Neural cell (in vitro differentiated cells): ENCODE measurements around the gene HBQ1. TPM values are rescaled to one million over a fixed set of nuclear protein-coding genes. Genes with fewer than 3 reads are reported as not detected.

Experiments
- H2AFZ ChIP-seq: fragments of 200-600, 300-800 bp; sonication (generic), shearing (Covaris generic); 2 replicates; pipeline ENCODE4 v1.6.0; 2014; ENCODE audit warnings: low read depth, mild to moderate bottlenecking, antibody characterized with exemption, low read length, moderate library complexity
- H3F3A ChIP-seq: fragments of 200-600 bp; shearing (Covaris generic); 2 replicates; pipeline ENCODE4 v1.6.1; 2016; ENCODE audit warnings: mild to moderate bottlenecking, moderate library complexity, mixed read lengths, antibody characterized with exemption, low read length; ENCODE audit not compliant: insufficient read depth, poor library complexity, severe bottlenecking
- H3K27ac ChIP-seq: fragments of 200-600, 300-800 bp; sonication (generic), shearing (Covaris generic); 2 replicates; pipeline ENCODE4 v1.5.1; 2014; ENCODE audit warnings: mild to moderate bottlenecking, low read length, moderate library complexity
- H3K27me3 ChIP-seq: fragments of 300-800, 200-600 bp; sonication (generic), shearing (Covaris generic); 2 replicates; pipeline ENCODE4 v1.6.0; 2014; ENCODE audit warnings: mild to moderate bottlenecking, low read depth, low read length, moderate library complexity; ENCODE audit not compliant: insufficient read depth
- H3K36me3 ChIP-seq: fragments of 300-800, 200-600 bp; sonication (generic), shearing (Covaris generic); 2 replicates; pipeline ENCODE4 v1.5.1; 2014; ENCODE audit warnings: mild to moderate bottlenecking, antibody characterized with exemption, low read length, moderate library complexity; ENCODE audit not compliant: insufficient read depth
- H3K4me2 ChIP-seq: fragments of 300-800, 200-600 bp; sonication (generic), shearing (Covaris generic); 2 replicates; pipeline ENCODE4 v1.6.0; 2014; ENCODE audit warnings: mild to moderate bottlenecking, low read length
- H3K4me3 ChIP-seq: fragments of 300-800, 200-600 bp; sonication (generic), shearing (Covaris generic); 2 replicates; pipeline ENCODE4 v1.5.1; 2014; ENCODE audit warnings: mild to moderate bottlenecking, low read length, moderate library complexity
- H3K79me2 ChIP-seq: fragments of 200-600 bp; shearing (Covaris generic); replicated peaks from 2 replicates; pipeline ENCODE4 v1.6.0; 2014; ENCODE audit warnings: mild to moderate bottlenecking, low read length, moderate library complexity; ENCODE audit not compliant: insufficient read depth
- H3K9ac ChIP-seq: fragments of 300-800, 200-600 bp; sonication (generic), shearing (Covaris generic); 2 replicates; pipeline ENCODE4 v1.6.1; 2016; ENCODE audit warnings: mild to moderate bottlenecking, low read length, mixed read lengths
- H3K9me2 ChIP-seq: fragments of 200-600 bp; shearing (Covaris generic); 2 replicates; pipeline ENCODE4 v1.6.1; 2016; ENCODE audit warnings: mild to moderate bottlenecking, low read length, mixed read lengths; ENCODE audit not compliant: insufficient read depth
- H3K9me3 ChIP-seq: fragments of 200-600, 300-800 bp; sonication (generic), shearing (Covaris generic); 2 replicates; pipeline ENCODE4 v1.6.1; 2016; ENCODE audit warnings: mild to moderate bottlenecking, mixed run types, low read length, moderate library complexity, mixed read lengths
- H4K20me1 ChIP-seq: fragments of 200-600 bp; shearing (Covaris generic); 2 replicates; pipeline ENCODE4 v1.6.1; 2016; ENCODE audit warnings: mild to moderate bottlenecking, mixed run types; ENCODE audit not compliant: insufficient read depth
- EP300 ChIP-seq: fragments of 450-650 bp; conservative IDR thresholded peaks from 2 replicates; pipeline ENCODE4 v1.6.1; 2014; ENCODE audit warnings: antibody characterized with exemption, mild to moderate bottlenecking, moderate library complexity; ENCODE audit not compliant: poor library complexity, severe bottlenecking
- EZH2 ChIP-seq: fragments of 200-600, 300-800 bp; shearing (Covaris generic), sonication (generic); IDR thresholded peaks from 2 replicates; pipeline ENCODE4 v1.6.1; 2014; ENCODE audit warnings: antibody characterized with exemption, low read length, borderline replicate concordance, mild to moderate bottlenecking; ENCODE audit not compliant: insufficient read depth, poor library complexity, severe bottlenecking
- MXI1 ChIP-seq: fragments of 450-650 bp; conservative IDR thresholded peaks from 2 replicates; pipeline ENCODE4 v1.6.1; 2014; ENCODE audit warnings: antibody characterized with exemption, mild to moderate bottlenecking; ENCODE audit not compliant: poor library complexity, severe bottlenecking
- POLR2AphosphoS5 ChIP-seq: IDR thresholded peaks from 2 replicates; pipeline ENCODE4 v1.6.1; 2012
- RAD21 ChIP-seq: fragments of 450-650 bp; conservative IDR thresholded peaks from 2 replicates; pipeline ENCODE4 v1.6.1; 2014; ENCODE audit warnings: antibody characterized with exemption, mild to moderate bottlenecking, moderate library complexity
- SMC3 ChIP-seq: fragments of 450-650 bp; conservative IDR thresholded peaks from 2 replicates; pipeline ENCODE4 v1.6.1; 2014; ENCODE audit warnings: antibody characterized with exemption, mild to moderate bottlenecking, moderate library complexity; ENCODE audit not compliant: poor library complexity
- TAF1 ChIP-seq: IDR thresholded peaks from 2 replicates; pipeline ENCODE4 v1.6.1; 2012; ENCODE audit warnings: low read depth
- polyA plus RNA-seq: library from polyadenylated mRNA; depleted of rRNA; stranded (reverse); fragments of >200 nt; gene quantifications from 2 replicates; pipeline ENCODE4 v1.2.3, GENCODE V29; 2014
- TF ChIP-seq, protein P1 (sequence below): fragments of 450-650 bp; IDR thresholded peaks from 2 replicates; pipeline ENCODE4 v1.5.1; 2014; ENCODE audit warnings: antibody characterized with exemption, mild to moderate bottlenecking, moderate library complexity; ENCODE audit not compliant: poor library complexity, severe bottlenecking
- TF ChIP-seq, protein P2 (sequence below): IDR thresholded peaks from 2 replicates; pipeline ENCODE4 v1.6.1; 2012; ENCODE audit warnings: borderline replicate concordance

HBQ1 gene
- polyA plus RNA-seq, 1 donor from 2014 or later: 4.5 TPM

DNA sequence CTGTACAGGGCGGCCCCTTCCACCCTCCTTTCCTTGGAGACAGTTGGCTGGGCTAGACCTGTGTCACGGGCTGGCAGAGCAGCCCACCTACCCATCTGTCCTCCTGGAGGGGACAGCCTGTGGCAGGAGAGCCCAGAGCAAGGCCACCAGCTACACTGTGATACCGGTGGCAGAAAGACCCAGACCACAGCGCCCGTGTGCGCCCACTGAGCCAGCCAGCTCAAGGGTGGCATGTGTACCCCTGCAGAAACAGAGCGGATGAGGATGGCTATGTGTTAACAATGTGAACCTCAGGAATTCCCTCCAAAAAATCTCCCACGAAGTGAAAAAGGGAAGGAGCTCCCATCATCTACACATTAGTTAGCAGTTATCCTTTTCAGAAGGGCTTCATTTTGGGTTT is 7.1 kb downstream of the HBQ1 start:
- H3K27me3 ChIP-seq: no peaks in the 10 kb centered on the region
- no peaks in the 10 kb centered on the region for H3K9me3 ChIP-seq
- no peak overlapping the region for H3K4me2 ChIP-seq
- no peak overlapping the region for H3K27ac ChIP-seq
- H4K20me1 ChIP-seq: no peaks in the 10 kb centered on the region
- no peaks in the 10 kb centered on the region for H3K9me2 ChIP-seq
- peaks cover 4% of the 10 kb centered on the region for H3K36me3 ChIP-seq
- no peaks in the 10 kb centered on the region for H3F3A ChIP-seq
- H3K79me2 ChIP-seq: no peaks in the 10 kb centered on the region
- H3K9ac ChIP-seq: no peak overlapping the region
- H2AFZ ChIP-seq: no peak overlapping the region
- H3K4me3 ChIP-seq: no peak overlapping the region
- TF ChIP-seq EP300 (no peak), TAF1 (no peak), RAD21 (no peak), POLR2AphosphoS5 (no peak), MXI1 (no peak)
- TF ChIP-seq, protein P1, sequence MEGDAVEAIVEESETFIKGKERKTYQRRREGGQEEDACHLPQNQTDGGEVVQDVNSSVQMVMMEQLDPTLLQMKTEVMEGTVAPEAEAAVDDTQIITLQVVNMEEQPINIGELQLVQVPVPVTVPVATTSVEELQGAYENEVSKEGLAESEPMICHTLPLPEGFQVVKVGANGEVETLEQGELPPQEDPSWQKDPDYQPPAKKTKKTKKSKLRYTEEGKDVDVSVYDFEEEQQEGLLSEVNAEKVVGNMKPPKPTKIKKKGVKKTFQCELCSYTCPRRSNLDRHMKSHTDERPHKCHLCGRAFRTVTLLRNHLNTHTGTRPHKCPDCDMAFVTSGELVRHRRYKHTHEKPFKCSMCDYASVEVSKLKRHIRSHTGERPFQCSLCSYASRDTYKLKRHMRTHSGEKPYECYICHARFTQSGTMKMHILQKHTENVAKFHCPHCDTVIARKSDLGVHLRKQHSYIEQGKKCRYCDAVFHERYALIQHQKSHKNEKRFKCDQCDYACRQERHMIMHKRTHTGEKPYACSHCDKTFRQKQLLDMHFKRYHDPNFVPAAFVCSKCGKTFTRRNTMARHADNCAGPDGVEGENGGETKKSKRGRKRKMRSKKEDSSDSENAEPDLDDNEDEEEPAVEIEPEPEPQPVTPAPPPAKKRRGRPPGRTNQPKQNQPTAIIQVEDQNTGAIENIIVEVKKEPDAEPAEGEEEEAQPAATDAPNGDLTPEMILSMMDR: no peak

- no peaks in the 10 kb centered on the region for H3K27me3 ChIP-seq
These were observed 8.4 kb downstream of the HBQ1 start for GRCh38 chr16:188674-189073.

More at GRCh38 chr16:188674-189073, 8.4 kb downstream of the HBQ1 start:
- no peaks in the 10 kb centered on the region for H3F3A ChIP-seq
- no peaks in the 10 kb centered on the region for H3K79me2 ChIP-seq
- H3K9ac ChIP-seq: no peak overlapping the region
- TF ChIP-seq EZH2: no peak
- TF ChIP-seq MXI1: no peak
- no peak for TF ChIP-seq RAD21
- no peak for TF ChIP-seq EP300
- no peak for TF ChIP-seq SMC3
- no peak for TF ChIP-seq TAF1
- TF ChIP-seq, protein P2, sequence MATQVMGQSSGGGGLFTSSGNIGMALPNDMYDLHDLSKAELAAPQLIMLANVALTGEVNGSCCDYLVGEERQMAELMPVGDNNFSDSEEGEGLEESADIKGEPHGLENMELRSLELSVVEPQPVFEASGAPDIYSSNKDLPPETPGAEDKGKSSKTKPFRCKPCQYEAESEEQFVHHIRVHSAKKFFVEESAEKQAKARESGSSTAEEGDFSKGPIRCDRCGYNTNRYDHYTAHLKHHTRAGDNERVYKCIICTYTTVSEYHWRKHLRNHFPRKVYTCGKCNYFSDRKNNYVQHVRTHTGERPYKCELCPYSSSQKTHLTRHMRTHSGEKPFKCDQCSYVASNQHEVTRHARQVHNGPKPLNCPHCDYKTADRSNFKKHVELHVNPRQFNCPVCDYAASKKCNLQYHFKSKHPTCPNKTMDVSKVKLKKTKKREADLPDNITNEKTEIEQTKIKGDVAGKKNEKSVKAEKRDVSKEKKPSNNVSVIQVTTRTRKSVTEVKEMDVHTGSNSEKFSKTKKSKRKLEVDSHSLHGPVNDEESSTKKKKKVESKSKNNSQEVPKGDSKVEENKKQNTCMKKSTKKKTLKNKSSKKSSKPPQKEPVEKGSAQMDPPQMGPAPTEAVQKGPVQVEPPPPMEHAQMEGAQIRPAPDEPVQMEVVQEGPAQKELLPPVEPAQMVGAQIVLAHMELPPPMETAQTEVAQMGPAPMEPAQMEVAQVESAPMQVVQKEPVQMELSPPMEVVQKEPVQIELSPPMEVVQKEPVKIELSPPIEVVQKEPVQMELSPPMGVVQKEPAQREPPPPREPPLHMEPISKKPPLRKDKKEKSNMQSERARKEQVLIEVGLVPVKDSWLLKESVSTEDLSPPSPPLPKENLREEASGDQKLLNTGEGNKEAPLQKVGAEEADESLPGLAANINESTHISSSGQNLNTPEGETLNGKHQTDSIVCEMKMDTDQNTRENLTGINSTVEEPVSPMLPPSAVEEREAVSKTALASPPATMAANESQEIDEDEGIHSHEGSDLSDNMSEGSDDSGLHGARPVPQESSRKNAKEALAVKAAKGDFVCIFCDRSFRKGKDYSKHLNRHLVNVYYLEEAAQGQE: no peak
- no peak for TF ChIP-seq POLR2AphosphoS5
- TF ChIP-seq, protein P1: no peak
- no peak overlapping the region for H3K4me3 ChIP-seq
- no peaks in the 10 kb centered on the region for H4K20me1 ChIP-seq
- no peaks in the 10 kb centered on the region for H3K9me2 ChIP-seq
- no peak overlapping the region for H3K4me2 ChIP-seq
- H3K36me3 ChIP-seq: peaks cover 4% of the 10 kb centered on the region
- no peaks in the 10 kb centered on the region for H3K9me3 ChIP-seq
- H2AFZ ChIP-seq: no peak overlapping the region
- H3K27ac ChIP-seq: no peak overlapping the region
